Liver (tissue), 9 donors: ENCODE measurements around the gene CS. TPM values are rescaled to one million over a fixed set of nuclear protein-coding genes. Genes with fewer than 3 reads are reported as not detected.

Source experiments
- DNase-seq: peaks from one replicate; pipeline ENCODE4 v3.0.0-alpha.2; 2017; ENCODE audit warnings: low spot score
- H3K27ac ChIP-seq, 2 donors: one replicate each; pipeline ENCODE4 v1.7.0; 2013; ENCODE audit warnings: inconsistent platforms in 2 of 2, low read length in 2 of 2, control low read depth in 1 of 2, low read depth in 1 of 2, mild to moderate bottlenecking in 1 of 2
- H3K27me3 ChIP-seq, 4 donors: one replicate each; pipeline versions ENCODE4 v1.6.1 to v1.7.0; 2013; ENCODE audit warnings: low read length in 3 of 4, inconsistent platforms in 1 of 4, mild to moderate bottlenecking in 1 of 4, moderate library complexity in 1 of 4; ENCODE audit not compliant: control insufficient read depth in 4 of 4, insufficient read depth in 4 of 4
- H3K36me3 ChIP-seq, 4 donors: one replicate each; pipeline versions ENCODE4 v1.6.1 to v1.7.0; 2013; ENCODE audit warnings: low read length in 3 of 4, mild to moderate bottlenecking in 3 of 4, low read depth in 1 of 4, moderate library complexity in 1 of 4; ENCODE audit not compliant: control insufficient read depth in 4 of 4, insufficient read depth in 3 of 4
- H3K4me1 ChIP-seq, 4 donors: one replicate each; pipeline versions ENCODE4 v1.6.1 to v1.7.0; 2013; ENCODE audit warnings: low read length in 3 of 4, mild to moderate bottlenecking in 3 of 4, moderate library complexity in 1 of 4; ENCODE audit not compliant: control insufficient read depth in 4 of 4, insufficient read depth in 4 of 4
- H3K4me3 ChIP-seq, 3 donors: one replicate each; pipeline versions ENCODE4 v1.6.1 to v1.7.0; 2013; ENCODE audit warnings: low read length in 3 of 3, control low read depth in 1 of 3, low read depth in 1 of 3, mild to moderate bottlenecking in 1 of 3
- H3K9ac ChIP-seq, 2 donors: one replicate each; pipeline ENCODE4 v1.7.0; 2013; ENCODE audit warnings: low read length in 2 of 2, mild to moderate bottlenecking in 2 of 2, moderate library complexity in 2 of 2, control low read depth in 1 of 2, low read depth in 1 of 2
- H3K9me3 ChIP-seq, 4 donors: one replicate each; pipeline versions ENCODE4 v1.6.1 to v1.7.0; 2013; ENCODE audit warnings: low read length in 3 of 4; ENCODE audit not compliant: control insufficient read depth in 4 of 4
- EGR1 ChIP-seq, 2 donors: IDR thresholded peaks; 2 replicates each; pipeline ENCODE4 v1.6.1; 2016 to 2018; ENCODE audit warnings: antibody characterized with exemption in 2 of 2, low read depth in 2 of 2
- FOXA1 ChIP-seq: IDR thresholded peaks from 2 replicates; pipeline ENCODE4 v1.6.1; 2016; ENCODE audit warnings: antibody characterized with exemption
- FOXA2 ChIP-seq: IDR thresholded peaks from 2 replicates; pipeline ENCODE4 v1.6.1; 2016; ENCODE audit warnings: antibody characterized with exemption
- GABPA ChIP-seq, 2 donors: IDR thresholded peaks in 1 of 2; conservative IDR thresholded peaks in 1 of 2; 2 replicates each; pipeline ENCODE4 v1.6.1; 2016; ENCODE audit warnings: antibody characterized with exemption in 2 of 2, mild to moderate bottlenecking in 1 of 2, moderate library complexity in 1 of 2
- HNF4A ChIP-seq, 2 donors: conservative IDR thresholded peaks; 2 replicates each; pipeline ENCODE4 v1.6.1; 2016; ENCODE audit warnings: antibody characterized with exemption in 2 of 2, mild to moderate bottlenecking in 2 of 2
- HNF4G ChIP-seq: IDR thresholded peaks from 2 replicates; pipeline ENCODE4 v1.6.1; 2016; ENCODE audit warnings: antibody characterized with exemption
- JUND ChIP-seq, 2 donors: IDR thresholded peaks; 2 replicates each; pipeline ENCODE4 v1.6.1; 2016; ENCODE audit warnings: antibody characterized with exemption in 2 of 2
- NR2F2 ChIP-seq: IDR thresholded peaks from 2 replicates; pipeline ENCODE4 v1.6.1; 2016; ENCODE audit warnings: antibody characterized with exemption
- RAD21 ChIP-seq, 2 donors: IDR thresholded peaks; 2 replicates each; pipeline ENCODE4 v1.6.1; 2016; ENCODE audit warnings: antibody characterized with exemption in 2 of 2, mild to moderate bottlenecking in 2 of 2
- RXRA ChIP-seq, 2 donors: IDR thresholded peaks; 2 replicates each; pipeline ENCODE4 v1.6.1; 2017 to 2018; ENCODE audit warnings: antibody characterized with exemption in 2 of 2, mild to moderate bottlenecking in 1 of 2
- SP1 ChIP-seq: IDR thresholded peaks from 2 replicates; pipeline ENCODE4 v1.6.1; 2018; ENCODE audit warnings: antibody characterized with exemption, mild to moderate bottlenecking
- TAF1 ChIP-seq: conservative IDR thresholded peaks from 2 replicates; pipeline ENCODE4 v1.6.1; 2016; ENCODE audit warnings: antibody characterized with exemption, mild to moderate bottlenecking
- YY1 ChIP-seq: IDR thresholded peaks from 2 replicates; pipeline ENCODE4 v1.6.1; 2016; ENCODE audit warnings: antibody characterized with exemption, mild to moderate bottlenecking
- whole genome bisulfite sequencing: extraction: QIAGEN DNeasy Blood & Tissue Kit; methylation state at CpG from one replicate; pipeline ENCODE4 v1.1.7; 2013; 5-methylcytosine and 5-hydroxymethylcytosine counted together
- polyA plus RNA-seq, 2 donors: library from polyadenylated mRNA; stranded (reverse) in 1 of 2; unstranded in 1 of 2; fragments of 200-250 nt in 1 of 2; fragments of >200 nt in 1 of 2; fragmentation: Nextera tagmentation in 1 of 2; extraction: Ambion mirVana in 1 of 2; gene quantifications; one replicate each; pipeline versions ENCODE4 v1.2.1 to v1.2.3, GENCODE V29; 2013 to 2015
- total RNA-seq, 2 donors: library from RNA; depleted of rRNA; stranded (reverse); fragments of >200 nt; gene quantifications; one replicate each; pipeline ENCODE4 v1.2.3, GENCODE V29; 2014
- TF ChIP-seq, protein P1 (sequence below): IDR thresholded peaks from 2 replicates; pipeline ENCODE4 v1.6.1; 2016; ENCODE audit warnings: antibody characterized with exemption
- TF ChIP-seq, protein P2 (sequence below): IDR thresholded peaks from 2 replicates; pipeline ENCODE4 v1.6.1; 2016; ENCODE audit warnings: antibody characterized with exemption
- TF ChIP-seq, protein P3 (sequence below): IDR thresholded peaks from 2 replicates; pipeline ENCODE4 v1.6.1; 2016; ENCODE audit warnings: antibody characterized with exemption
- TF ChIP-seq, protein P4 (sequence below): fragments of 150-350 bp; IDR thresholded peaks from 2 replicates; pipeline ENCODE4 v1.5.1; 2017; ENCODE audit warnings: improper control_type of control experiment, low read depth, low read length; ENCODE audit not compliant: missing input control
- TF ChIP-seq, protein P5 (sequence below): IDR thresholded peaks from 2 replicates; pipeline ENCODE4 v1.6.1; 2016; ENCODE audit warnings: antibody characterized with exemption, mild to moderate bottlenecking
- donor health status: healthy.
- donor health status: healthy.
- donor health status: healthy.
- donor health status: healthy.
- donor health status: healthy.

Gene CS
- total and polyA plus RNA-seq, 4 donors, result 33.8 to 79.9 (median 47.5) TPM

DNA sequence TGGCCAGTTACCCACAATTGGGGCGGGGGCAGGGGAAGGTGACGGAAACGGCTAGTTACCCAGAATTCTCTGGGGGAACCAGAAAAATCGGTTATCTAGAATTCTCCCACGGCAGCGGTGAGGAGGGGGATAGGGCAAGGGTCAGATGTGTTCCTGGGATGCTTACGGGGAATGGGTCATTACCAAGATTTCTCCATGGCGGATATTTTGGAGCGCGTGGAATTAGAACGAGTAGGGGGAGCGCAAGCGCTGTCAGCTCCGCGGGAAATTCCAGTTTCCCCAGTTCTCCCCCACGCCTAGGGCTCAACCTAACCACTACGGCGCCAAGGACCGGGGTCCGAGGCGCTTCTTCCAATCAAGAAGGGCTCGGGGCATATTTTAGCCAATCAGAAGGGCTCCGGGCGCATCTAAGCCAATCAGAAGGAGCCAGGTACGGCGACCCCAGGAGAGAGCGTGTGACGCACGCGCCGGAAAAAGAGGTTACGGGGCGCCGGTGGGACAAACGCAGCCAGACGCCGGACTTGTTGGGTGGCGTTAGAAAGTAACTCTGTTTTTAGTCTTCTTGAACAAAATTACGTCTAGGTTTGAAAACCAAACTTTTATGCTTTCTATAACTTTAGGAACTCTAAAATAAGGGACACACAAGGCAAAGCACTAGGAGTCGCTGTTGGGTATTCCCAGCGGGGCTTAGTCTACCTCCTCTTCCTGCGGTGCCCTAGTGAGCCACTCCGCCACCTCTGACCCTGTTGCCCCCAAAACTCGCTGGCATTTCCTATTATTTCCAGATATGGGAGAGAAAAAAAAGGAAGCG, 33.8 kb upstream of the CS start, which contains the start of gene PAN2 (continued):
- peak in 1 of 2 donors; percentile 40 for TF ChIP-seq RAD21 (IDR thresholded peaks at IDR 0.05)
- TF ChIP-seq NR2F2, result peak; percentile 90
- TF ChIP-seq SP1, result peak; percentile 93
- peak in 1 of 2 donors; percentile 29 for TF ChIP-seq EGR1 (IDR thresholded peaks at IDR 0.05; ENCODE audit: low read depth in 2 of 2)
- TF ChIP-seq, protein P1, sequence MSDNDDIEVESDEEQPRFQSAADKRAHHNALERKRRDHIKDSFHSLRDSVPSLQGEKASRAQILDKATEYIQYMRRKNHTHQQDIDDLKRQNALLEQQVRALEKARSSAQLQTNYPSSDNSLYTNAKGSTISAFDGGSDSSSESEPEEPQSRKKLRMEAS, result peak; percentile 84
- TF ChIP-seq, protein P2, sequence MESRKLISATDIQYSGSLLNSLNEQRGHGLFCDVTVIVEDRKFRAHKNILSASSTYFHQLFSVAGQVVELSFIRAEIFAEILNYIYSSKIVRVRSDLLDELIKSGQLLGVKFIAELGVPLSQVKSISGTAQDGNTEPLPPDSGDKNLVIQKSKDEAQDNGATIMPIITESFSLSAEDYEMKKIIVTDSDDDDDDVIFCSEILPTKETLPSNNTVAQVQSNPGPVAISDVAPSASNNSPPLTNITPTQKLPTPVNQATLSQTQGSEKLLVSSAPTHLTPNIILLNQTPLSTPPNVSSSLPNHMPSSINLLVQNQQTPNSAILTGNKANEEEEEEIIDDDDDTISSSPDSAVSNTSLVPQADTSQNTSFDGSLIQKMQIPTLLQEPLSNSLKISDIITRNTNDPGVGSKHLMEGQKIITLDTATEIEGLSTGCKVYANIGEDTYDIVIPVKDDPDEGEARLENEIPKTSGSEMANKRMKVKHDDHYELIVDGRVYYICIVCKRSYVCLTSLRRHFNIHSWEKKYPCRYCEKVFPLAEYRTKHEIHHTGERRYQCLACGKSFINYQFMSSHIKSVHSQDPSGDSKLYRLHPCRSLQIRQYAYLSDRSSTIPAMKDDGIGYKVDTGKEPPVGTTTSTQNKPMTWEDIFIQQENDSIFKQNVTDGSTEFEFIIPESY, result peak; percentile 90

DNA sequence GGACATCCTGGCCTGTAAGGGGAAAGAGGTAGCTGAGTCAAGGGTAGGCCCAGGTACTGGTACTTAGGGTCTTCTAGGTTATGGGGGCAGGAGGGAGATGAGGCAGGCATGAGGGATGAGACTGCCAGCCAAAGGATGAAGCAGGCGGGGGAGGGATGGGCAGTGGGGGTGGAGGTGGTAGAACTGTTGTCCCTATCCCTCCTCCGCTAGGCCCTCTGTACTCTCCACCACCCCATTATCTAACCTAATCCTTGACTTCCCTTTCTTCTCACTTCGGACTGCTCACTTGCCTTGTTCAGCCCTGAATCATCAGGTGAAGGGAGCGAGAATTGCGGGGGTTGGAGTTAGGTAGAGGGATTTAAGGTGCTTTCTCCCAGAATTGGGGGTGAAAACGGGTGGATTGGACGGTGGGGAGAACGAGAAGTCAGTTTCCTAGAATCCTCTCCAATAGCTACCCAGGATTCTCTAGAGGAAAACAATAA, 33.1 kb upstream of the CS start:
- Histone ChIP-seq H3K9ac (peak overlapping the region; percentile 20 to 84), H3K4me1 (peaks cover 2 to 17% (median 11%) of the 10 kb centered on the region in 4 donors), H3K27ac (peak overlapping the region; percentile 86 to 95), H3K9me3 (no peaks in the 10 kb centered on the region), H3K36me3 (peaks cover 0 to 5% (median 4%) of the 10 kb centered on the region in 4 donors), H3K27me3 (no peaks in the 10 kb centered on the region), H3K4me3 (peak overlapping the region; percentile 51 to 81 (median 67))
- DNase-seq, result peak; percentile 38
- no peak for TF ChIP-seq JUND (IDR thresholded peaks at IDR 0.05)
- TF ChIP-seq HNF4A (conservative IDR thresholded peaks at IDR 0.05), result no peak
- no peak for TF ChIP-seq TAF1
- no peak for TF ChIP-seq EGR1 (IDR thresholded peaks at IDR 0.05; ENCODE audit: low read depth in 2 of 2)
- no peak for TF ChIP-seq HNF4G
- TF ChIP-seq RXRA (IDR thresholded peaks at IDR 0.05), result no peak
- TF ChIP-seq, protein P2, result no peak
- TF ChIP-seq, protein P3, sequence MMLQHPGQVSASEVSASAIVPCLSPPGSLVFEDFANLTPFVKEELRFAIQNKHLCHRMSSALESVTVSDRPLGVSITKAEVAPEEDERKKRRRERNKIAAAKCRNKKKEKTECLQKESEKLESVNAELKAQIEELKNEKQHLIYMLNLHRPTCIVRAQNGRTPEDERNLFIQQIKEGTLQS, result no peak
- no peak for TF ChIP-seq SP1
- TF ChIP-seq GABPA (IDR thresholded peaks at IDR 0.05 in 1 of 2, conservative IDR thresholded peaks at IDR 0.05 in 1 of 2), result no peak
- no peak for TF ChIP-seq NR2F2
- TF ChIP-seq FOXA1, result no peak
- no peak for TF ChIP-seq FOXA2
- TF ChIP-seq, protein P4, sequence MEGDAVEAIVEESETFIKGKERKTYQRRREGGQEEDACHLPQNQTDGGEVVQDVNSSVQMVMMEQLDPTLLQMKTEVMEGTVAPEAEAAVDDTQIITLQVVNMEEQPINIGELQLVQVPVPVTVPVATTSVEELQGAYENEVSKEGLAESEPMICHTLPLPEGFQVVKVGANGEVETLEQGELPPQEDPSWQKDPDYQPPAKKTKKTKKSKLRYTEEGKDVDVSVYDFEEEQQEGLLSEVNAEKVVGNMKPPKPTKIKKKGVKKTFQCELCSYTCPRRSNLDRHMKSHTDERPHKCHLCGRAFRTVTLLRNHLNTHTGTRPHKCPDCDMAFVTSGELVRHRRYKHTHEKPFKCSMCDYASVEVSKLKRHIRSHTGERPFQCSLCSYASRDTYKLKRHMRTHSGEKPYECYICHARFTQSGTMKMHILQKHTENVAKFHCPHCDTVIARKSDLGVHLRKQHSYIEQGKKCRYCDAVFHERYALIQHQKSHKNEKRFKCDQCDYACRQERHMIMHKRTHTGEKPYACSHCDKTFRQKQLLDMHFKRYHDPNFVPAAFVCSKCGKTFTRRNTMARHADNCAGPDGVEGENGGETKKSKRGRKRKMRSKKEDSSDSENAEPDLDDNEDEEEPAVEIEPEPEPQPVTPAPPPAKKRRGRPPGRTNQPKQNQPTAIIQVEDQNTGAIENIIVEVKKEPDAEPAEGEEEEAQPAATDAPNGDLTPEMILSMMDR, result no peak
- TF ChIP-seq, protein P5, sequence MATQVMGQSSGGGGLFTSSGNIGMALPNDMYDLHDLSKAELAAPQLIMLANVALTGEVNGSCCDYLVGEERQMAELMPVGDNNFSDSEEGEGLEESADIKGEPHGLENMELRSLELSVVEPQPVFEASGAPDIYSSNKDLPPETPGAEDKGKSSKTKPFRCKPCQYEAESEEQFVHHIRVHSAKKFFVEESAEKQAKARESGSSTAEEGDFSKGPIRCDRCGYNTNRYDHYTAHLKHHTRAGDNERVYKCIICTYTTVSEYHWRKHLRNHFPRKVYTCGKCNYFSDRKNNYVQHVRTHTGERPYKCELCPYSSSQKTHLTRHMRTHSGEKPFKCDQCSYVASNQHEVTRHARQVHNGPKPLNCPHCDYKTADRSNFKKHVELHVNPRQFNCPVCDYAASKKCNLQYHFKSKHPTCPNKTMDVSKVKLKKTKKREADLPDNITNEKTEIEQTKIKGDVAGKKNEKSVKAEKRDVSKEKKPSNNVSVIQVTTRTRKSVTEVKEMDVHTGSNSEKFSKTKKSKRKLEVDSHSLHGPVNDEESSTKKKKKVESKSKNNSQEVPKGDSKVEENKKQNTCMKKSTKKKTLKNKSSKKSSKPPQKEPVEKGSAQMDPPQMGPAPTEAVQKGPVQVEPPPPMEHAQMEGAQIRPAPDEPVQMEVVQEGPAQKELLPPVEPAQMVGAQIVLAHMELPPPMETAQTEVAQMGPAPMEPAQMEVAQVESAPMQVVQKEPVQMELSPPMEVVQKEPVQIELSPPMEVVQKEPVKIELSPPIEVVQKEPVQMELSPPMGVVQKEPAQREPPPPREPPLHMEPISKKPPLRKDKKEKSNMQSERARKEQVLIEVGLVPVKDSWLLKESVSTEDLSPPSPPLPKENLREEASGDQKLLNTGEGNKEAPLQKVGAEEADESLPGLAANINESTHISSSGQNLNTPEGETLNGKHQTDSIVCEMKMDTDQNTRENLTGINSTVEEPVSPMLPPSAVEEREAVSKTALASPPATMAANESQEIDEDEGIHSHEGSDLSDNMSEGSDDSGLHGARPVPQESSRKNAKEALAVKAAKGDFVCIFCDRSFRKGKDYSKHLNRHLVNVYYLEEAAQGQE, result no peak
- TF ChIP-seq, protein P1, result no peak
- TF ChIP-seq RAD21 (IDR thresholded peaks at IDR 0.05), result no peak
- no peak for TF ChIP-seq YY1
- 32% methylated on average over 8 of the region's 8 CpGs for WGBS
